Fibroblast of mammary gland (primary cell): Measurements from ENCODE around the gene COL13A1.

Experiments
- DNase-seq: peaks from one replicate; pipeline ENCODE4 v3.0.0-alpha.2; 2010; ENCODE audit warnings: low read depth
- H3K4me3 ChIP-seq: 2 replicates; pipeline ENCODE4 v1.5.1; 2011; ENCODE audit warnings: low read depth, mild to moderate bottlenecking, low read length, moderate library complexity; ENCODE audit not compliant: control insufficient read depth
- TF ChIP-seq, protein P1 (sequence below): conservative IDR thresholded peaks from 2 replicates; pipeline ENCODE4 v1.5.1; 2011; ENCODE audit warnings: low read depth, low read length, inconsistent platforms; ENCODE audit not compliant: control insufficient read depth, insufficient read depth

The COL13A1 gene

DNA sequence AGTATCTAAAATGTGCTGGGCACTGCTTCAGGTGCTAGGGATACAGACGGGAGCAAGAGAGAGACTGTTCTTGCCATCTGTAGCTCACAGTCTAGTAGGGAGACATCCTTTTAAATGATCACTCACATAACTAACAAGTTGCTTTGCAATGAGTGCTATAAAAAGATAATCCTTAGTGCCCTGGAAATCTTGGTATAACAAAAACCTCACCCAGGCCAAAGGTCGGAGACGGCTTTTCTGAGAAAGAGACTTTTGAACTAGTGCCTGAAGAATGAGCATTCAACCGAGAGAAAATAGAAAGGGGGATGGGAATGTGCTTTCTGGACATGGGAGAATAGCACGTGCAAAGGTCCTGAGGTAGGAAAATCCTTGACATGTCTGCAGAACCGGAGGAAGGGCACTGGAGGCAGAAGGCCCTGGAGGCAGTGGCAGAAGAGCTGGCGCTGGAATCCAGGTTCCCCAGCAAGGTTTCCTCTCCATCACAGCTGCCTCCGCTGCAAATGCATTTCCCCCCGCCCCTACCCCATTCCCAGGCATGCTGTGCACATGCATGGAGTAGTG, 89.4 kb downstream of the COL13A1 start:
- TF ChIP-seq, protein P1, sequence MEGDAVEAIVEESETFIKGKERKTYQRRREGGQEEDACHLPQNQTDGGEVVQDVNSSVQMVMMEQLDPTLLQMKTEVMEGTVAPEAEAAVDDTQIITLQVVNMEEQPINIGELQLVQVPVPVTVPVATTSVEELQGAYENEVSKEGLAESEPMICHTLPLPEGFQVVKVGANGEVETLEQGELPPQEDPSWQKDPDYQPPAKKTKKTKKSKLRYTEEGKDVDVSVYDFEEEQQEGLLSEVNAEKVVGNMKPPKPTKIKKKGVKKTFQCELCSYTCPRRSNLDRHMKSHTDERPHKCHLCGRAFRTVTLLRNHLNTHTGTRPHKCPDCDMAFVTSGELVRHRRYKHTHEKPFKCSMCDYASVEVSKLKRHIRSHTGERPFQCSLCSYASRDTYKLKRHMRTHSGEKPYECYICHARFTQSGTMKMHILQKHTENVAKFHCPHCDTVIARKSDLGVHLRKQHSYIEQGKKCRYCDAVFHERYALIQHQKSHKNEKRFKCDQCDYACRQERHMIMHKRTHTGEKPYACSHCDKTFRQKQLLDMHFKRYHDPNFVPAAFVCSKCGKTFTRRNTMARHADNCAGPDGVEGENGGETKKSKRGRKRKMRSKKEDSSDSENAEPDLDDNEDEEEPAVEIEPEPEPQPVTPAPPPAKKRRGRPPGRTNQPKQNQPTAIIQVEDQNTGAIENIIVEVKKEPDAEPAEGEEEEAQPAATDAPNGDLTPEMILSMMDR, result no peak
- H3K4me3 ChIP-seq, result no peak overlapping the region
- DNase-seq, result no peak

DNA sequence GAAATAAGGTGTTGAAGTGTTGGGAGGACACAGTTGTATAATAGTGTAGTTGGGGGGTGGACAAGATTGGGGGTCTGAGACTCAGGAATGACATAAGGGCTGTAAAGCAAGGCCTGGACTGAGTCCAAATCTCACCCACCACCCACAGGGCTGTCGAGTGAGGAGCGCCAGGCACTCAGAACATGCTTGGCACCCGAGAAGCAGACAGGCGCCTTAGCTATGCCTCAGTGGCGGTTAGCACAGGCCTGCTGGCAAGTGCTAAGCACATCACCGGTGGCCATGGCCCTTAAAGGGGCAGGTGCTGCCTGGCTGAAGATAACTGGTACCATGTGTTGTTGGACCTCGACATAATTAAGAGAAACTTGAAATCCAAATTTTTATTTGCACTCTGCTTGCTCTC, 90.7 kb downstream of the COL13A1 start:
- H3K4me3 ChIP-seq, result no peak overlapping the region
- TF ChIP-seq, protein P1, result no peak
- DNase-seq, result no peak

DNA sequence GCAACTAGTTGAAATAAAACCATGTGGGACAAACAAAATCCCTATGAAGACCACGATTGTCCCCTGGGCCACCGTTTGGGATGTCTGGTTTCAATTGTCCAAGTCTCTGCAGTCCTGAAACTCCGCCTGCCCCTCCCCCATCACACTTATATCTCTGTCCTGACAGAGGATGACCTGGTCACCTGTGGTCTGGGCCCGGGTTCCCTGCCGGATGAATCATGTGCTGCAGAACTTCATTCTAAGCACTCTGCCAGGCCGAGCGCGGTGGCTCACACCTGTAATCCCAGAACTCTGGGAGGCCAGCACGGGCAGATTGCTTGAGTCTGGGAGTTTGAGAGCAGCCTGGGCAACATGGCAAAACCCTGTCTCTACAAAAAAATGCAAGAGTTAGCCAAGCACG, 91.1 kb downstream of the COL13A1 start:
- no peak overlapping the region for H3K4me3 ChIP-seq
- TF ChIP-seq, protein P1, result no peak
- DNase-seq, result no peak

DNA sequence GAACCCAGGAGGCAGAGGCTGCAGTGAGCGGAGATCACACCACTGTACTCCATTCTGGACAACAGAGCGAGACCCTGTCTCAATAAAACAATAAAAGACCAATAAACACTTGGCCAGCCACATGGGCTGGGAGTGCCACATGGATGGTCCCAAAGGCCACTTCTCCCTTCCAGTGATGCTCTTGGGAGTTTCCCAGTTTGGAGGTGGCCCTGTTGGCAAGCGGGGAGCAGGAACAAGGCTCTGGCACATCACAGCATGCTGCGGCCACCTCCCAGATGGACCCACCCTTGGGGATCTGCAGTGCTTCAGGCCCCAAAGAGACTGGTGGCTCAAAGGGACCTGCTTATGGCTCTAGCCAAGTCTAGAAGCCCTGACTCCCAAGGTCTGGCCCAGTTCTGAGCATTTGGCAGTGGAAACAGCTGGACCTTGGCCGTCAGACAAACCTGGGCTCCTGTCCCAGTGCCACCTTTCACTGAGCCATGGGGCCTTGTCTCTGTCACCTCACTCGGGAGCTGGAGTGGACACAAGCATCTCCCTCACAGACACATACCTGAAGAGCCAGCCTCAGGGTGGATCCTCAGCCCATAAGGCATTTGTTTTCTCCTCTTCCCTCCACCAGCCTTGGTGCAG, 91.7 kb downstream of the COL13A1 start:
- no peak overlapping the region for H3K4me3 ChIP-seq
- no peak for DNase-seq
- TF ChIP-seq, protein P1, result no peak

DNA sequence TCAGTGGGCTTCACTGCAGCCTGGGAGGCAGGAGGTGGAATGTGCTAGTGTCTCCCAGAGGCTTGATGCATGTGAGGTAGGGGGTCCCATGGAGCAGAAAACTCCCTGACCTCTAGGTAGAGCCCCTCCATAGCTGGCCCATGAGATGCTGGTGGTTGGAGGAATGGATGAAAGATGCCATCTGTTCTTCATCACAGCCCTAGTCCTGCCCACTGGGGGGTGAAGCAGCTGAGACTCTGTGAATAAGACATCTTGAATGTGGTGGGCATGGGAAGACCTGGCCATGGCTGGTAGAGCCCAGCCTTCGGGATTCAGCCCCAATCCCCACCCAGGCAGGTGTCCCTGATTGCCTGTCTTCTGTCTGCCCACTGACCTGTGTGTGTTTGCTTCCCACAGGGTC, 92.5 kb downstream of the COL13A1 start:
- no peak overlapping the region for H3K4me3 ChIP-seq
- no peak for DNase-seq
- TF ChIP-seq, protein P1, result no peak

DNA sequence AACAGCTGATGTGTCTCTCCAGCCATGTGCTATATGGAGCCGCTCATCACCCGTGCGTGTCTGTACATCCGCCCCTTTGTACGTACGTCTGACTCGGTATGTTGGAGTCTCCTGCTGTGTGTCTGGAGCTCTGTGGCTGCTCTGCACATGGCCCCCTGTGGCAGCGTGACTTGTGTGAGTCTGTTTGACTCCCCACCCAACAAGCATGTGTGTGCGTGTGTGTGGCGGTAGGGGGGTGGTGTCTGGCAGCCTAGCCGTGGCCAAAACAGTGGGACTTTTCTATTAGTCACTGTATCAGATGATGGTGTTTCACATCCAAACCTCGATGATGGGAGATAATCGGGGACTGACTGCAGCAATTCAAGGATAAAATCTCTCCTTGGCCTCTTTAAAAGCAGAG, 94.1 kb downstream of the COL13A1 start:
- no peak overlapping the region for H3K4me3 ChIP-seq
- DNase-seq, result peak; percentile 80
- TF ChIP-seq, protein P1, result no peak

DNA sequence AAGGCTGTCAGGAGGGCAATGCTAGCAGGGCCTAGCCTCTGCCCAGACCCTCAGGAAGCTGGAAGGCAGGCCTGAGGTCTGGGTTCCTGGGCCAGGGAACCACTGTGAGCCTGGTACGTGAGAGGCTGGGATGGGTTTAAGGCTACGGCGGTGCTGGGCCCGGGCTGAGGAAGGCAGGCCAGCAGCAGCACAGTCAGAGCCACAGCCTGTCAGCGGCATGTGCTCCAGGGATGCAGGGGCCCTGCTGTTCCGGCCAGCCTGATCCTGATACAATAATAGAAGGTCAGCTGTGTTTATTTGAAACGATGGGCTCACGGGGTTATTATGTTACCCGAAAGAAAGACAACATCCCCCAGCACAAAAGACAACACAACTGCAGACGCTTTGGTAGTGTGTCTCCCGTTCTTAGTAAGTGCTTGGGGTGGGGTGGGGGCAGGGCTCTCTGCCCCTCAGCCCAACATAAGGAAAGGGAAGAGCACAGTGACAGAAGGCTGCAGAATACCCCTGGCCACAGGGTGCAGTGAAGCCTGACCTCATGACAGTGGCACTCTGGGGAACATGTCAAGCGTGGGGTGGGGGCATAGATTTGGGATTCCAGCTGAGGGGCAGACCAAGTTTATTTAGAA, 95.0 kb downstream of the COL13A1 start:
- TF ChIP-seq, protein P1, result no peak
- no peak overlapping the region for H3K4me3 ChIP-seq
- DNase-seq, result no peak
